Measurements from ENCODE around the gene TRAPPC14. TPM values are rescaled to one million over a fixed set of nuclear protein-coding genes. Genes with fewer than 3 reads are reported as not detected.
"Not testable (repeated sequence)": the region's sequence is repeated elsewhere in the genome, so short reads cannot be mapped to it uniquely, and the experiment has no call there.

Gene TRAPPC14
- total RNA-seq, 2 donors from 2014 or later, result 24.7 to 30.0 TPM

GRCh38 chr7:100147278-100147677 lies 11.2 kb downstream of the TRAPPC14 start:
- H3K36me3 Mint-ChIP-seq (ENCODE audit: low read depth), result peaks cover 17% of the 10 kb centered on the region
- peaks cover 16% of the 10 kb centered on the region for H3K9me3 Mint-ChIP-seq
- no peaks in the 10 kb centered on the region for H3K27me3 ChIP-seq (ENCODE audit: control insufficient read depth, insufficient read depth, low read length, poor library complexity, severe bottlenecking)
- peaks cover 3% of the 10 kb centered on the region for H3K4me1 ChIP-seq (ENCODE audit: control insufficient read depth, insufficient read depth, low read length)
- TF ChIP-seq, protein P1, sequence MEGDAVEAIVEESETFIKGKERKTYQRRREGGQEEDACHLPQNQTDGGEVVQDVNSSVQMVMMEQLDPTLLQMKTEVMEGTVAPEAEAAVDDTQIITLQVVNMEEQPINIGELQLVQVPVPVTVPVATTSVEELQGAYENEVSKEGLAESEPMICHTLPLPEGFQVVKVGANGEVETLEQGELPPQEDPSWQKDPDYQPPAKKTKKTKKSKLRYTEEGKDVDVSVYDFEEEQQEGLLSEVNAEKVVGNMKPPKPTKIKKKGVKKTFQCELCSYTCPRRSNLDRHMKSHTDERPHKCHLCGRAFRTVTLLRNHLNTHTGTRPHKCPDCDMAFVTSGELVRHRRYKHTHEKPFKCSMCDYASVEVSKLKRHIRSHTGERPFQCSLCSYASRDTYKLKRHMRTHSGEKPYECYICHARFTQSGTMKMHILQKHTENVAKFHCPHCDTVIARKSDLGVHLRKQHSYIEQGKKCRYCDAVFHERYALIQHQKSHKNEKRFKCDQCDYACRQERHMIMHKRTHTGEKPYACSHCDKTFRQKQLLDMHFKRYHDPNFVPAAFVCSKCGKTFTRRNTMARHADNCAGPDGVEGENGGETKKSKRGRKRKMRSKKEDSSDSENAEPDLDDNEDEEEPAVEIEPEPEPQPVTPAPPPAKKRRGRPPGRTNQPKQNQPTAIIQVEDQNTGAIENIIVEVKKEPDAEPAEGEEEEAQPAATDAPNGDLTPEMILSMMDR (conservative IDR thresholded peaks at IDR 0.05), result no peak
- no peak overlapping the region for H3K4me3 Mint-ChIP-seq
- no peak for DNase-seq
- peaks cover 12% of the 10 kb centered on the region for H3K4me1 Mint-ChIP-seq
- H3K9me3 ChIP-seq (ENCODE audit: control insufficient read depth, low read length), result no peaks in the 10 kb centered on the region
- H3K4me3 ChIP-seq (ENCODE audit: low read length), result no peak overlapping the region
- no peaks in the 10 kb centered on the region for H3K27me3 Mint-ChIP-seq (ENCODE audit: insufficient read depth)
- H3K27ac ChIP-seq (ENCODE audit: low read depth, low read length), result no peak overlapping the region
- no peak overlapping the region for H3K9ac ChIP-seq (ENCODE audit: extremely low read depth, low read length, poor library complexity, severe bottlenecking)
- WGBS, 2 experiments (ENCODE audit: insufficient coverage in 1 of 2, insufficient read length in 1 of 2), result 97 to 100% methylated on average over 2 of the region's 2 CpGs
- no peak overlapping the region for H3K27ac Mint-ChIP-seq
- peaks cover 4% of the 10 kb centered on the region for H3K36me3 ChIP-seq (ENCODE audit: control insufficient read depth, insufficient read depth, low read length)

GRCh38 chr7:100146350-100146749 lies 12.2 kb downstream of the TRAPPC14 start:
- not testable (repeated sequence) for H3K9ac ChIP-seq (ENCODE audit: extremely low read depth, low read length, poor library complexity, severe bottlenecking); H3K36me3 Mint-ChIP-seq (ENCODE audit: low read depth); H3K27ac Mint-ChIP-seq; H3K4me1 ChIP-seq (ENCODE audit: control insufficient read depth, insufficient read depth, low read length); H3K4me3 Mint-ChIP-seq; H3K4me3 ChIP-seq (ENCODE audit: low read length); H3K9me3 ChIP-seq (ENCODE audit: control insufficient read depth, low read length); H3K36me3 ChIP-seq (ENCODE audit: control insufficient read depth, insufficient read depth, low read length); H3K27me3 ChIP-seq (ENCODE audit: control insufficient read depth, insufficient read depth, low read length, poor library complexity, severe bottlenecking); H3K27ac ChIP-seq (ENCODE audit: low read depth, low read length); DNase-seq; H3K27me3 Mint-ChIP-seq (ENCODE audit: insufficient read depth)
- H3K4me1 Mint-ChIP-seq, result peaks cover 13% of the 10 kb centered on the region
- 67 to 93% methylated on average over 1 to 4 of the region's 4 CpGs for WGBS, 2 experiments (ENCODE audit: insufficient coverage in 1 of 2, insufficient read length in 1 of 2)
- H3K9me3 Mint-ChIP-seq, result peaks cover 16% of the 10 kb centered on the region

DNA sequence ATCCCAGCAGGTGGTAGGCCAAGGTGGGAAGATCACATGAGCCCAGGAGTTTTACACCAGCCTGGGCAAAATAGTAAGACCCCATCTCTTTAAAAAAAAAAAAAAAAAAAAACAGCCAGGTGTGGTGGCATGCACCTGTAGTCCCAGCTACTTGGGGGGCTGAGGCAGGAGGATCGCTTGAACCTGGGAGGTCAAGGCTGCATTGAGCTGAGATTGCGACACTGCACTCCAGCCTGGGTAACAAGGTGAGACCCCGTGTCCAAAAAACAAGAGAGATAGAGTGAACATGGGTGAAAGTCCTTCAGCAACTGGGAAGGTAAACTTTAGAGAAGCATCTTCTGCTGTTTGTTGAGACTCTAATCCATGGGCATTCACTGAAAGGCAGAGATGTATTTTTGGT lies 16.1 kb downstream of the TRAPPC14 start:
- Histone ChIP-seq H3K27ac (ENCODE audit: low read depth, low read length) (no peak overlapping the region), H3K4me3 (ENCODE audit: low read length) (no peak overlapping the region), H3K36me3 (ENCODE audit: control insufficient read depth, insufficient read depth, low read length) (no peaks in the 10 kb centered on the region), H3K4me1 (ENCODE audit: control insufficient read depth, insufficient read depth, low read length) (no peaks in the 10 kb centered on the region), H3K27me3 (ENCODE audit: control insufficient read depth, insufficient read depth, low read length, poor library complexity, severe bottlenecking) (no peaks in the 10 kb centered on the region), H3K9ac (ENCODE audit: extremely low read depth, low read length, poor library complexity, severe bottlenecking) (no peak overlapping the region), H3K9me3 (ENCODE audit: control insufficient read depth, low read length) (no peaks in the 10 kb centered on the region)
- peaks cover 16% of the 10 kb centered on the region for H3K9me3 Mint-ChIP-seq
- TF ChIP-seq, protein P1 (conservative IDR thresholded peaks at IDR 0.05), result no peak
- peaks cover 7% of the 10 kb centered on the region for H3K27me3 Mint-ChIP-seq (ENCODE audit: insufficient read depth)
- 81 to 92% methylated on average over 3 of the region's 3 CpGs for WGBS, 2 experiments (ENCODE audit: insufficient coverage in 1 of 2, insufficient read length in 1 of 2)
- peaks cover 3% of the 10 kb centered on the region for H3K4me1 Mint-ChIP-seq
- no peak for DNase-seq
- H3K27ac Mint-ChIP-seq, result no peak overlapping the region
- no peak overlapping the region for H3K4me3 Mint-ChIP-seq
- H3K36me3 Mint-ChIP-seq (ENCODE audit: low read depth), result peaks cover 3% of the 10 kb centered on the region

- 92 to 100% methylated on average over 2 to 3 of the region's 3 CpGs for WGBS, 2 experiments (ENCODE audit: insufficient coverage in 1 of 2, insufficient read length in 1 of 2)
- no peaks in the 10 kb centered on the region for H3K4me1 ChIP-seq (ENCODE audit: control insufficient read depth, insufficient read depth, low read length)
- DNase-seq, result no peak
- H3K27me3 ChIP-seq (ENCODE audit: control insufficient read depth, insufficient read depth, low read length, poor library complexity, severe bottlenecking), result no peaks in the 10 kb centered on the region
- H3K9ac ChIP-seq (ENCODE audit: extremely low read depth, low read length, poor library complexity, severe bottlenecking), result no peak overlapping the region
- no peak overlapping the region for H3K27ac ChIP-seq (ENCODE audit: low read depth, low read length)
- no peaks in the 10 kb centered on the region for H3K36me3 ChIP-seq (ENCODE audit: control insufficient read depth, insufficient read depth, low read length)
- H3K27me3 Mint-ChIP-seq (ENCODE audit: insufficient read depth), result peaks cover 7% of the 10 kb centered on the region
- H3K36me3 Mint-ChIP-seq (ENCODE audit: low read depth), result peaks cover 3% of the 10 kb centered on the region
- H3K4me3 ChIP-seq (ENCODE audit: low read length), result no peak overlapping the region
- peaks cover 3% of the 10 kb centered on the region for H3K4me1 Mint-ChIP-seq
- no peak overlapping the region for H3K4me3 Mint-ChIP-seq
- H3K27ac Mint-ChIP-seq, result no peak overlapping the region
- peaks cover 16% of the 10 kb centered on the region for H3K9me3 Mint-ChIP-seq
- H3K9me3 ChIP-seq (ENCODE audit: control insufficient read depth, low read length), result no peaks in the 10 kb centered on the region
- TF ChIP-seq, protein P1 (conservative IDR thresholded peaks at IDR 0.05), result no peak
These were observed 17.0 kb downstream of the TRAPPC14 start for GRCh38 chr7:100141555-100141949.

Data from endodermal cell (in vitro differentiated cells).